WTC11 (cell line): Measurements from ENCODE around the gene FAM187B.

Source experiments
- CREB1 ChIP-seq: sonication (generic); formaldehyde crosslinking; IDR thresholded peaks from 2 replicates; pipeline ENCODE4 v1.8.0; 2023; ENCODE audit warnings: mild to moderate bottlenecking, missing genetic modification reagents
- CTCF ChIP-seq: fragments of 200-600 bp; IDR thresholded peaks from 2 replicates; pipeline ENCODE4 v1.8.0; 2022; ENCODE audit warnings: antibody characterized with exemption
- E2F4 ChIP-seq: sonication (generic); formaldehyde crosslinking; IDR thresholded peaks from 2 replicates; pipeline ENCODE4 v1.8.1; 2022; ENCODE audit warnings: low read depth, mild to moderate bottlenecking, moderate library complexity, missing genetic modification reagents, borderline replicate concordance
- IRF1 ChIP-seq: sonication (generic); formaldehyde crosslinking; IDR thresholded peaks from 2 replicates; pipeline ENCODE4 v1.8.0; 2023; ENCODE audit warnings: missing genetic modification reagents
- MLX ChIP-seq: sonication (generic); formaldehyde crosslinking; IDR thresholded peaks from 2 replicates; pipeline ENCODE4 v1.8.1; 2023; ENCODE audit warnings: mild to moderate bottlenecking, missing genetic modification reagents, moderate library complexity
- RORB ChIP-seq: fragments of 250-450 bp; sonication (Bioruptor Pico); IDR thresholded peaks from 2 replicates; pipeline ENCODE4 v1.9.0; 2021; ENCODE audit warnings: mild to moderate bottlenecking
- STAT6 ChIP-seq: sonication (generic); formaldehyde crosslinking; conservative IDR thresholded peaks from 2 replicates; pipeline ENCODE4 v1.8.1; 2023; ENCODE audit warnings: mild to moderate bottlenecking, low read depth, missing genetic modification reagents, moderate library complexity
- TEAD4 ChIP-seq: sonication (generic); formaldehyde crosslinking; IDR thresholded peaks from 2 replicates; pipeline ENCODE4 v1.8.0; 2022; ENCODE audit warnings: mild to moderate bottlenecking, missing genetic modification reagents

GRCh38 chr19:35273686-35274259, 45.2 kb upstream of the FAM187B start:
- TF ChIP-seq CTCF: no peak
- TF ChIP-seq CREB1 (CRISPR knock-in tag): no peak
- TF ChIP-seq MLX (CRISPR knock-in tag): no peak
- TF ChIP-seq RORB (CRISPR knock-in tag): no peak
- TF ChIP-seq STAT6 (CRISPR knock-in tag): no peak
- no peak for TF ChIP-seq IRF1 (CRISPR knock-in tag)
- no peak for TF ChIP-seq TEAD4 (CRISPR knock-in tag)
- TF ChIP-seq E2F4 (CRISPR knock-in tag): no peak
